Fibroblast of skin of scalp (primary cell): ENCODE data around the gene RAB41. TPM values are rescaled to one million over a fixed set of nuclear protein-coding genes. Genes with fewer than 3 reads are reported as not detected.
"Not testable (repeated sequence)": the region's sequence is repeated elsewhere in the genome, so short reads cannot be mapped to it uniquely, and the experiment has no call there.

Source experiments
- DNase-seq: peaks from one replicate; pipeline ENCODE4 v3.0.0-alpha.2; 2013
- polyA plus RNA-seq, 2 experiments: library from polyadenylated mRNA; unstranded; fragments of 120-200 nt; gene quantifications; one replicate each; pipeline ENCODE4 v1.2.1, GENCODE V29; 2013; ENCODE audit not compliant: insufficient read length in 2 of 2

RAB41 gene
- not detected for polyA plus RNA-seq (2013, experiment 1 of 2; ENCODE audit: insufficient read length)
- 0.27 TPM for polyA plus RNA-seq (2013, experiment 2 of 2; ENCODE audit: insufficient read length)

DNA sequence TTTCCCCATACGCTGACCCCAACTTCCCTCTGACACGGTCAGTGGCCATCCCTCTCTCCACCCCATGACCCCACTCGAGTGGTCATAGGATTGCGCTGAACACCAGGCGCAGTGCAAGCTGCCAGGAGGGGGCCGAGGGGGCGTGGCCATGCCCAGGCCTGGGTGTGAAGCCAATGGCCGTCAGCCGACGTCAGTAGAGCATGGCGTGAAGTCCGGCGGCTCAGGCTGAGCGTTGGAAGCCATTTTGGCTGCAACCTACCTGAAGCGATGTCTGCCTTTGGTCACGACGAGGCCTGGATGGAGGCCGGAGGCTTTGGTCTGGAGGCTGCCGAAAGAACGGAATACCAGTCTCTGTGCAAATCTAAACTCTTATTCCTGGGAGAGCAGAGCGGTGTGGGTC is at the start of gene RAB41:
TSS of gene RAB41 (plus strand) at position 222 of the 400 bp plus-strand sequence. CDS start at position 268, 46 bp downstream.
- no peak for DNase-seq

DNA sequence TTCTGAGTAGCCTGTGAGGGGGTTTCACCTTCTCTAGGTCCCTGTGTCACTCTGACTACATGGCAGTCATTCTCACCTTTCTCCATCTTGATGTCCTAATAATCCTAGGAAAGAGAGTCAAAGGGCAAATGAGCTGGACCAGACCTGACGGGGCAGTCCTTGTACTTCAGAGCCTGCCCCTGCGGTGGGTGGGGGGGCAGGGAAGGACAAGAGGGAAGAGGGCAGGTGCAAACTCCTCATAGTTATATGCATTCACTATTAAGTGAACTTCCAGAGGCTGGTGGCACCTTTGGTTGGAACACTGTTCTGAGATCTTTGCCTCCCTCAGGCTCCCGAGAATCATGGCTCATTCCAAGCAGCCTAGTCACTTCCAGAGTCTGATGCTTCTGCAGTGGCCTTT is 47.6 kb upstream of the RAB41 start, which contains the start of gene AWAT1:
TSS of gene AWAT1 (plus strand) at position 301 of the 400 bp plus-strand sequence. CDS start at position 342, 41 bp downstream.
- DNase-seq, result no peak

DNA sequence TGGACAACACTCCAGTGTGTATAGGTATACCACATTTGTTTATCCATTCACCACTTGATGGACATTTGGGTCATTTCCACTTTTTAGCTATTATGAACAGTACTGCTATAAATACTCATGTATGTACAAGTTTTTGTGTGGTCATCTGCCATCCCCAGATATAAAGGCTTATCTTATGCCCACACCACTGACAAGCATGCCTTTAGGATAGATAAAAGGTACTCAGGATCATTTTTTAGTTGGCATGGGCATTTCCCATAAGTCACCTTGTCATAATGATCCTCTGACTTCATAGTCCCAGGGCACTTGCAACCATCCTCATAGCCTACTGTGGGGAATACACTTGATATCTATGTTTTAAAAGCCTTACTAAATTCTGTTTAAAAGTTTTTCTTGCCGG is 41.2 kb upstream of the RAB41 start:
- no peak for DNase-seq

DNA sequence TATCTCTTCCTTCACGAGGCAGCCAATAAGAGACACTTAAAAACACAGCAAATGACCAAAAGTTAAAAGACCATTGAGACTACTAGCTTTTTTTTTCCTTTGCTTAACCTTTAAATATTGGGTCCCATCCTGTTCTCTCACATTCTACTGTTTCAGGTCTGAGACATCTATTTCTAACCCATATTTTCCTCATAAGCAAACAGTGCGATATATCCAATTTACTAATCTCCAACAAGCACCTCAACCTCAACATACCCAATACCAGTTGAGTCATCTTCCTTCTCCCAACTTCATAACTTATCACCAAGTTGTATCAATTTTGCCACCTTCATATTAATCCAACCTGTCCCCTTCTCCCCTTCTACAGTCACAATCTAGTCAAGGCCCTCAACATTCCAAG is 40.5 kb upstream of the RAB41 start:
- DNase-seq, result no peak

DNA sequence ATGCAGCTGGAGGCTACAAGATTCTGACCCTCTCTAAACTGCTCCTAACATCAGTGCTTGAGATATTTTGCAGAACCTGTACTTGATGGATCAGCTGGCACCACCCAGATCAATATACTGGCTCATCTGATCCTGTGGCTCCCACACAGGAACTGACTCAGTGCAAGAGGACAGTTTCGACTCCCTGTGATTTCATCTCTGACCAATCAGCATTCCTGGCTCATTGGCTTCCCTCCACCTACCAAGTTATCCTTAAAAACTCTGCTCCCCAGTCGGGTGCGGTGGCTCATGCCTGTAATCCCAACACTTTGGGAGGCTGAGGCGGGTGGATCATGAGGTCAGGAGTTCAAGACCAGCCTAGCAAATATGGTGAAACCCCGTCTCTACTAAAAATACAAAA is 38.4 kb upstream of the RAB41 start:
- not testable (repeated sequence) for DNase-seq

DNA sequence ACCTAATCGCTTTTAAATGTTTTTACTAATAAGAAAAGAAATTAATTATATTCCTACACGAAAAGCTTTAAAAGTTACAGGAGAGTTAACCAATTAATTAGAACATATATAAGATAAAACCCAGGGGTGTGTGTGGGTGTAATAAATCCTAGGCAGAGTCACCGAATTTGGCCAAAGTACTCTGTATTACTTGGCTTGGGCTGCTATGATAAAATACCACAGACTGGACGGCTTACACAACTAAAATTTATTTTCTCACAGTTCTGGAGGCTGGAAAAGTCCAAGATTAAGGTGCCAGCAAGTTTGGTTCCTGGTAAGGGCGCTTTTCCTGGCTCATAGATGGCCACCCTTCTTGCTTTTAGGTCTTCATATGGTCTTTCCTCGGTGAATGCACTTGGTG is 37.1 kb upstream of the RAB41 start:
- DNase-seq, result no peak

DNA sequence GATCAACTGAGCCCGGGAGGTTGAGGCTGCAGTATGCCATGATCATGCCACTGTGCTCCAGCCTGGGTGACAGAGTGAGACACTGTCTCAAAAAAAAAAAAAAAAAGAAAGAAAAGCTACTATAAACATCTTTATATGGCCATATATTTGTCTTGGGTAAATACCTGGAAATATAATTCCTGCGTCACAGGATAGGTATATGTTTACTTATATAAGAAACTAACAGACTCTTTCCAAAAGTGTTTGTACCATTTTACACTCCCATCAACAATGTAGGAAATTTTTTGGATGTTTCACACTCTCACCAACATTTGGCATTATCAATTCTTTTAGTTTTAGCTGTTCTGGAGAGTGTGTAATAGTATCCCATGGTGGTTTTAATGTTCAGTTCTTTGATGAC is 34.7 kb upstream of the RAB41 start:
- no peak for DNase-seq

DNA sequence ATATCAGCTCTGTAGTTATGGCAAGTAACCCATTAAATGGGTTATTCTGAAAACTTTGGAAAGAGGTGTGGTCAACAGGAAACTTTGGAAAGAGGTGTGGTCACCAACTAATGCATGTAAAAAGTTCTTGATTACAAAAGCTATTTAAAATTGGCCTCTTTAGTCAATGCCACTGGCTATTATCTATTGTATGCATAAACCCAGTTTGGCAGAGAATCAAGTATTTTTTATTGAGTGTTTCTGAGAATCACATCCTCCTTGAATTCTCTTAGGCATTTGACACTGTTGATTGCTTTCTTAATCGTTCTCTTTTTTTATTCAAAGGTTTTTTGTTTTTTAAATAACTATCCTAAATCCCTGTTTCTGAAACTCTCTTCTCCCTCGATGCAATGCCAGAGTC is 29.5 kb upstream of the RAB41 start:
- no peak for DNase-seq

DNA sequence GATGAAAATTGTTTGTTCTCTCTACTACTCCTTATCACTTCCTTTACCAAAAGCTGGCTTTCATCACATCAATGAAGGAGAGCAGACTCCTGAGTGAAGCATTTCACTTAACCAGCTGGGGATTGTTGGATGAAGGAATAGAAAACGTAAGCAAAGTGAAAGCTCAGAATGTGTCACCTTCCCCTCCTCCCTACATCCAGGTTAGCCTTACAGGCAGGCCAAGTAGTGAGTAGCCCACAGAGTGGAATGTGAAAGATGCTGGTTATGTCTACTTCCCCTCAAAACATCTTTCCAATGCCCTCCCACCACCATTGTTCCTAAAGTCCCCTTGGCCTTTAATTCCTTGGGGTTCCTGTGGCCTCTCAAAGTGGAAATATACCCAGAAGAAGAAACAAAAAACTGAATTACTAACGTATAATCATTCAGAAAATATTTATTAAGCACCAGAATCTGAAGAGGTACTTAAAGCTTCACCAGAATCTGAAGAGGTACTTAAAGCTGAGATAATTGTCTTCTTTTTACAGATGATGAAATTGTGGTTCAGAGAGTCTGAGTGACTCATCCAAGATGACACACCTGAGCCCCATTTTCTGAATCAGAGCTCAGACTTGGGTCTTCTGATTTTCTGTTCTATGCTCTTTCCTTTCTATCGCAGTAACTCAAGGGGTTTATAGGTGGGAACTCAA is 28.5 kb upstream of the RAB41 start:
- no peak for DNase-seq

DNA sequence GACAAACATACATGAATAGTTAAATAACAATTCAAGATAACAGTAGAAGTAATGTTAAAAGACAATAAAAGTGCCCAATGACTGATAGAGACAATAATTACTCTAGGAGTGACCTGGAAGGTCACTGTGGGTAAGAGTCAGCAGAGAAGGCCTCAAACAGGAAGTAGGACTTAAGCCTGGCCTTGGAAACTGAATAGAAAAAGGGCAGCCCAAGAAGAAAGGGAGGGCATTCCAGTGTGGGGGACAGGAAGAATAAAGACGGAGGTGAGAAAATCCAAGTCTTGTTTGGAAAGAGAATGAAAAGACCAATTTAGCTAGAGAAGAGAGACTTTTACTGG is 27.9 kb upstream of the RAB41 start:
- DNase-seq, result no peak

DNA sequence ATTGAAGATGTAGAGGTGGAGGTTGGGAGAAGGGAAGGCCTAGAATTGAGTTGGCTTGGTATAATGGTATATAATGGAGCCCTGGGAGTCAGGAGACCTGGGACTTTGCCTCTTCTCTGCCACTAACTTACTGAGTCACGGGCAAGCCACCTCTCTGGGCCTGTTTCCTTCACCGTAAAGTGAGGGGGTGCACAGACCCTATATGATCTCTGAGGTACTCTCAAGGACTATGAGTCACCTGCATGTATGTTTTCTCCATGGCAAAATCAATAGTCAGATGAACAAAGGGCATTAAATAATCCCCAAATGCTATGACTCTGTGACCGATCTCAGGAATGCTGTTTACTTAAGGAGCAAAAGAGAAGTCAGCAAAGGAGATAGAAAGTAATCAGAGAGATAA is 27.1 kb upstream of the RAB41 start:
- no peak for DNase-seq

DNA sequence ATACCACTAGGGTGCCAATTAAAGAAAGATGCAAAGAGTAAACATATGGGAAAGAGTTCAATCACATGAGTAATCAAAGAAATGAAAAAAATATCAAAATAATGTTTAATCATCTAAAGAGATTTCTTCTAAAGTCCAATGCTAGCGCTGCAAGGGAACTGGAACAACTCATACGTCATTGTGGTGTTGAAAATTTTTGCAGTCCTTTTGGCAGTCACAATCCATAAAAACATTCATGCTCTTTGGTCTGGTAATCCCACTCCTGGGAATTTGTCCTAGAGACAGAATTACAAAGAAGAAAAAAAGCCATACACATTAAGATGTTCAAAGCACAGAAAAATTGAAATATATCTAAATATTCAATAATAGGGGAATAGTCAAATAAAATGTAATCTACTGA is 26.5 kb upstream of the RAB41 start:
- DNase-seq, result no peak

DNA sequence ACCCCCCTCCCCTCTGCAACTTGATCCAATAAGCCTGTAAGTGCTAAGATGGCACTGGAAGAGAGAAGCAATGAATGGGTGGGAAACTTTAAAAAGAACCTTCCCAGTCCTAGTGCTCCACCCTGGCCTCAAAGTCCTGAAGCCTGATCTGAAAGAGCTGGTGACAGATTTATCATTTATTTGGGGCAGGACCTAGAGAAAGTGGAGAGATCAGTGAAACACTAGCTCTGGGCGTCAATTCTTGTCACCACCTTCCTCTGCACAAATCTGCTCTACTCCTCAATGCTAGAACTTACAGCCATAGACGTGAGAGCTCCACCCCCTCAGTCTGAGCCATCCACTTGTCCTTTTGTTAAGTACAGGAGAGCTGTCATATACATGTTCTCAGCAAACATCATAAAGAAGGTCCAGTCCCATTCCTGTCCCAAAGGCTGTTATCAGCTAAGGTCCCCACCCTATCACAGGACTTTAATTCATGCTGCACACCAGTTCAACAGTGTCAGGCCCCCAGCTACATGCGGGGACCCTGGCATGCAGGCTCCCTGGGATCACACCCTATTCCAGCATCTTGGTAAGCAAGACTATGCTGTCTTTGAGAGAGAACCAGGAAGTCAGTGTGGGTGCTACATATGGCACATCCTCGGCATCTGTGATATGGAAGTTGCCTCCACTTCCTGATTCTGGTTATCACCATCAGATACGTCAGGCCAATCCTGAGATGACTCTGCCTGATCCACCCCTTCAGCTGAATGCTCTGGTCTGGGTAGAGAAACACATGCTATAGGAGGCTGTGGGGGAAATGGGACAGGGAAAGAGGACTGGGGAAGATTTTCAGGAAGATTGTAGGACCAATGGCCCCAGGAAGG is 24.3 kb upstream of the RAB41 start:
- DNase-seq, result no peak

DNA sequence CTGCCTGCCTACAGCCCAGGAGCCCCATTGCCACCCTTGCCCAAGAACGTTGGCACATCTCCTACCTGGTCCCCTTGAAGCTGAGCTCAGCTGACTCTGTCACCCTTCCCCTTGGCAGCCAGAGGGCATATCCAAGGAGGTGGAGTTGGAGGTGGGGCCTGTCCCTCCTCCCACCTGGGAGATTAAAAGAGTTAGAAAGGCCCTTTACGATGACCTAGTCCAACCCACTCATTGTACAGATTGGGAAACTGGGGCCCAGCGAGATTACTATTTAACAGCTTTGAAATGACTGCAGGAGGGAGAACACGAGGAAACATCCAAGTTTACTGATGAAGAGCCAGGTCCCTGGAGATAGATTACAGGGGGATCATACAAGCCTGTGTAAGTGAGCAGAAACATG is 21.9 kb upstream of the RAB41 start, which contains the start of gene P2RY4:
TSS of gene P2RY4 (minus strand) at position 101 of the 400 bp plus-strand sequence. CDS start 580 bp downstream, outside the sequence.
- DNase-seq, result no peak

DNA sequence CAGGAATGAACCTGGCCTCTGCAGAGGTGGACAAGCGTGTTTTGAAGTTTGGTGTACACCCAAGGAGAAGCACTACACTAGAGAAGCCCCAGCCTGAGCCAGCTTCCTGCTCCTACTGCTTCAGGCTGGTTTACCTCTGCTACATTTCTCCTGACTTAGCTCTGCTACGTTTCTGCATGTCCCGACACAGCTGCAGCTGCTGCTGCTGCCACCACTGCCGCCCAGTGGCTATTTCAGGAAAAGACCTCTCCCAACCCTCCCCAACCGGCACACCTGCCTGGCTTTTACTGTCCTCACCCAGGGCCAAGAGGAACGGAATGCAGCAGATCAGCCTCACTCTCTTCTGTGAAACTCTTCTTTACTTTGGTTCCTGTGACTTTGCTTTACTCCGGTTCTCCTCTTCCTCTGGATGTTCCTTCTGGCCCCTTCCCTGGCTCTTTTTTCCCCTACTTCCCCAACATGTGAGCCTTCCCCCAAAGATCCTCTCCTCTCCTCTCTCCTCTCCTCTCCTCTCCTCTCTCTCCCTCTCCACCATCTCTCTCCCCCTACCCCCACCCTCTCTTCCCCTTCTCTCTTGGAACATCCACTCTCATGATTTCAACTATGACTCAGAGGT is 18.9 kb upstream of the RAB41 start:
- peak; percentile 23 for DNase-seq

DNA sequence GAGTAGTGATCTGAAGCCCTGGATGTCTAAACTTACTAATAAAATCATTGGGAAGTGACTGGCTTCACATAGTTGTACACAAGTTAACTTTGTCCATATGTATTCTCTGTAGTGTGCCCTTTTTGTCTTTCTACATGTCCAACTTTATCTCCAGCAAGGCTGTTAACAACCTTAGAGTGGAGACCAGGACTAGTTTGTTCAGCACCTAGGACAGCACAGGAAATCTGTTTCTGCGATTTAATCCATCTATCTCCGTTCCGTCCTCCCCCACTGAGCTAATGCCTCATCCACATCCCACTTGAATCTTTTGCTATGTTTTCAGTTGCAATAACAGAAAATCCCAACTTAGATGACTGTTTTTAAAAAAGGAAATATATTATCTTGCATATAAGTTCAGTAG is 17.2 kb upstream of the RAB41 start:
- peak; percentile 1 for DNase-seq

DNA sequence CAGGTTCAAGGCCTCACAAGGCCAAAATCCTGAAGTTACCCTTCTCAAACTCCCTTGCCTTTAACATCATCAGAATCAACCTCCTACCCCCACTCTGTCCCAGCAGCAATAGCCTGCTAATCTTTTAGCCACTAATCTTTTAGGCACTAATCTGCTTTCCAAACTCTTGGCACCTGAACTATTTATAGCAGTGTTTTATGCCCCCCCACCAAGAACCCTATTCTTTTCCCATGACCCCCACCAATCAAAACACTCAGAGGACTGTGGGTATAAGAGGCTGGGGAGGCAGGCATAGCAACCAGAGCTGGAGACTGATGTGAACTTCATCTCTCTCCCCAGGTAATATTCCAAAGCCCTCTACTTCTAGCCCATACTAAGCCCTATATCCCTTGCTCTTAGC is 13.9 kb upstream of the RAB41 start, which contains the start of gene ARR3:
TSS of gene ARR3 (plus strand) at position 301 of the 400 bp plus-strand sequence. CDS start 1,052 bp downstream, outside the sequence.
- DNase-seq, result no peak

DNA sequence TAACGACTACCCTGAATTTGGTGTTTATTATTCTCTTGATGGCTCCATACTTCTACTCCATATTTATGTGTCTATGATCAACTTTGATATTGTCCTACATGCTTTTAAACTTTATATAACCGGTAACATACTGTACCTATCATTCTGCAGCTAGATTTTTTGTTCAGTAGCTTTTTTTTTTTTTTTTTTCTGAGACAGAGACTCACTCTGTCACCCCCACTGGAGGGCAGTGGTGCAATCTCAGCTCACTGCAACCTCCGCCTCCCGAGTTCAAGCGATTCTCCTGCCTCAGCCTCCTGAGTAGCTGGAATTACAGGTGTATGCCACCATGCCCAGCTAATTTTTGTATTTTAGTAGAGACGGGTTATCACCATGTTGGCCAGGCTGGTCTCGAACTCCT is 7.9 kb upstream of the RAB41 start:
- DNase-seq, result not testable (repeated sequence)

DNA sequence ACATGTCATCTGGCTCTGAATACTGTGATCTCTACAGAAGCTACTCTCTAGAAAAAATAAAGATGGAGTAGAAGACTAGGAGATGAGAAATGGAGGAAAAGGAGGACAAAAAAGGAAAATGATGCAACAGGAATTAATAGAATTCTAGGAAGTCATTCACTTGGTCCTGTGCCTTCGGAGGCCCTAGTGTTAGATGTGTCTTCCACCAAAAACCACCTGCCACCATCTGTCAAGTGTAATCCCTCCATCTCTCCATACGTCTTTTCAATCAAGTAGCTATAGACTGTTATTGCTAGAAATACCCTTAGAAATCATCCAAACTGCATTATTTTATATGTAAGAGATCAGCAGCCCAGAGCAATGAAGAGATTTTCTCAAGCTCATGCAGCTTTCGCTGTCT is 2.9 kb upstream of the RAB41 start:
- no peak for DNase-seq

DNA sequence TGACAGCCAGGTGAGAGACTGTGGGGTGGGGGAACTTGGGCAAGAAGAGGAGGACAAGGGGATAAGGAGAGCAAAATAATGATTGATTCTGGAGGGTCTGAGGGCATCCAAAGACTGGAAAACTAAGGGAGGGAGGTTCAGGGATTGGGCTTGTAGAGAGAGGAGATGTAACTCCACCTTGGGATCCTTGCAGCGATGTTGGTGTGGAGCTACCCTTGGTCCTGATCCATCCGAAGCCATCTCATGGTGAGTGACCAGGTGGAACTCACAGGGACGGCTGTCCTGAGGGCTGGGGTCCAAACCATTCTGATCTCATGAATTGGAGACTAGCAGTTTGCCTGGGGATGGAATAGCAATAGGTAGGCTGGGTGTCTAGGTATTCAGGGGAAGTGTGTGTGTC is 1.4 kb upstream of the RAB41 start:
- no peak for DNase-seq

DNA sequence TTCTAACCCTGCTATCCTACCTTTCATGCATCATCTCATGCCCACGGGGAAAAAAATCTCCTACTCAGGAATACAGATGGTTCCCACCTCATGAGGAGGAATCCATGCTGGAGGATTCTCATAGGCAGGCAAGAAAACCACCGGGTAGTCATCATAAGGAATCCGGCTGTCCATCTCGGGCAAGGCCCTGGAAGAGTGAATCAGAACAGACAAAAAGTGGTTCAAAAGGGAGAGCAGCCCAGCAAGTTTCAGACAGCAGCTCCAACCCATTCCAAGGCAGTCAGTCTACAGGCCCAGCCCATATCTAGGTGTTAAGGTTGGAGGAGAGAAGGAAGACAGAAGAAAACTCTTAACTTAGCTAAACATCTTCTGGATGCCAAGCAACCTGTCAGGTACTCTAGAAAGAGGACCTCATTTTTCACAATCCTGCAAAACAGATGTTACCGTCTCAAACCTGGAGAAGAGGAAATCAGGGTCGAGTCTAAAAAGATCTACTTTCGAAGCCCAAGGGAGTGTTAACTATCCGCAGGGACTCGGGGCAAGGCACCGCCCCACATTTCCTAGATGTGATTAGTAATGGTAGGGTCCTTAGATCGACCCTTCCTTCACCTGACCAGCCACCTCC is 7.3 kb downstream of the RAB41 start:
- no peak for DNase-seq
